NOMO-1 treated with dmso at 0.1 percent for 144 hours (cell line): Measurements from ENCODE around the gene PDE11A.

Source experiments
- DNase-seq: peaks from one replicate; lab custom pipeline; 2025; ENCODE audit not compliant: unreplicated experiment; lab: John Stamatoyannopoulos, UW

Gene PDE11A

GRCh38 chr2:177708106-177708505 lies 364.5 kb downstream of the PDE11A start:
- DNase-seq, result no peak

- DNase-seq, result no peak
These were observed 366.9 kb downstream of the PDE11A start for GRCh38 chr2:177705511-177706173.

DNA sequence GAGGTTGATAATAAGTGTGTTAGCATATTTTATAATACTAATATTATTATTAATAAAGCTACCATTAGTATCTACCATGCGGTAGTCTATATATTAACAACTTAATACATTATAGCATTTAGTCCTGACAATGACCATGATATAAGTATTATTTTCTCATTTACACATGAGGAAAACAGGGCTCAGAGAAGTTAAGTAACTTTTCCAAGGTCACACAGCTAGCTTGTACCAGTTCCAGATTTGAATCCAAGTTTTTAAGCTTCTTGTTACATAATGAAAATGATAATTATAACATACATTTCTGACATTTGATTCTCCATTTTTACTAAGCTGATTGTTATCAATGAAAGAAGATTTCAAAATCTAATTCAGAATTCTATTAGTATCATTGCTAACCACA lies 369.4 kb downstream of the PDE11A start:
- DNase-seq, result no peak

- no peak for DNase-seq
These were observed 374.3 kb downstream of the PDE11A start for GRCh38 chr2:177698281-177698680.

DNA sequence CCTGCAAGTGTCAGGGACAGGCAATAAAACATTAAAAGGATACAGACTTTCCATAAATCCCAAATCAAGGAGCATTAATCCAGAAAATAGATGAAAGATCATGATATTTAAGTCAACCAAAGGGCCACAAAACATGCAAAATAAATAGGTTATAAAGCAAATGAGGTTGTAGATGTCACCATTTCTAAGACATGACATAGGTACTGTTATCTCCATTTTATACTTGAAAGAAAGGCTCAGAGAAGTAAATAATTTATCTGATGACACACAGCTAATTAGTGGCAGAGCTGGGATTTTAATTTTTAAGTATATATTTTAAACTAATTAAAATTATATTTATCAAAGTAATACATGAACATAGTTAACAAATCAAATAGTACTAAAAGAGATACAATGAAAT lies 378.2 kb downstream of the PDE11A start:
- no peak for DNase-seq

- no peak for DNase-seq
These were observed 378.8 kb downstream of the PDE11A start for GRCh38 chr2:177693658-177694339.

DNA sequence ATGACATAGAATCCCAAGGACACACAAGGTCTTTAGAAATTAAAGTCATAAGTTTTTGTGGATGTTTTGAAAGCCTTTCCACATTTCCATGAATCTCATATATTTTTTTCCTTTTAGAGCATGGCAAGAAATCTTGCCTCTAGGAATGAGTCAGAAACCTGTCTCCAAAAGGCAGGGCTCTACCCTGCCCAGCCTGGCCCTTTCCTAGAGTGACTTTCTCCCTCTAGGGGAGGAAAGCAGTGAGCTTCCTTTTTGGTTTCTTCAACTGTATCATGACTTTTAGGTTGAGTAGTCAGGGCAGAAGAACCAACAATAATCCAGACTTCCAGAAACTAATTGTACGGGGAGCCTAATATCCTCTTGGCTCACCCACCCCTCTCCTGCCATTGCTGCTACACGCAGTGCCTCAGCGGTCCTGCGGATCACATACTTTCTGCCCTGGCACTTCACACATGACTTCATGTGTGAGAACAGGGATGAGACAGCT lies 379.8 kb downstream of the PDE11A start:
- no peak for DNase-seq

- DNase-seq, result no peak
These were observed 380.4 kb downstream of the PDE11A start for GRCh38 chr2:177692042-177692782.

- no peak for DNase-seq
These were observed 381.4 kb downstream of the PDE11A start for GRCh38 chr2:177691177-177691576.

GRCh38 chr2:177689623-177690022 lies 383.0 kb downstream of the PDE11A start:
- no peak for DNase-seq

- no peak for DNase-seq
These were observed 383.7 kb downstream of the PDE11A start for GRCh38 chr2:177688844-177689243.

GRCh38 chr2:177683661-177684069 lies 388.9 kb downstream of the PDE11A start:
- no peak for DNase-seq

GRCh38 chr2:177682836-177683660 lies 389.5 kb downstream of the PDE11A start:
- DNase-seq, result no peak

DNA sequence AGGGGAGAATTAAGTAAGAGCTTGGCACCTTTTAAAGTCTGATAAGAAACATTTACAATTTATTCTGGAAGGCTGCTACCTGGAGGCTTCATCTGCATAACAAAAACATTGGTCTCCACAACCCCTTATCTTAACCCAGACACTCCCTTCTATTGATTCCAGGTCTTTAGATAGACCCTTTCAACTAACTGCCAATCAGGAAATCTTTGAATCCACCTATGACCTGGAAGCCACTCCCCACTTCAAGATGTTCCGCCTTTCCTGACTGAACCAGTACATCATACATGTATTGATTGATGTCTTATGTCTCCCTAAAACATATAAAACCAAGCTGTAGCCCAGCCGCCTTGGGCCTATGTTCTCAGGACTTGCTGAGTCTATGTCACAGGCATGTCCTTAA lies 390.6 kb downstream of the PDE11A start:
- DNase-seq, result no peak

GRCh38 chr2:177680866-177681712 lies 391.5 kb downstream of the PDE11A start:
- DNase-seq, result no peak

DNA sequence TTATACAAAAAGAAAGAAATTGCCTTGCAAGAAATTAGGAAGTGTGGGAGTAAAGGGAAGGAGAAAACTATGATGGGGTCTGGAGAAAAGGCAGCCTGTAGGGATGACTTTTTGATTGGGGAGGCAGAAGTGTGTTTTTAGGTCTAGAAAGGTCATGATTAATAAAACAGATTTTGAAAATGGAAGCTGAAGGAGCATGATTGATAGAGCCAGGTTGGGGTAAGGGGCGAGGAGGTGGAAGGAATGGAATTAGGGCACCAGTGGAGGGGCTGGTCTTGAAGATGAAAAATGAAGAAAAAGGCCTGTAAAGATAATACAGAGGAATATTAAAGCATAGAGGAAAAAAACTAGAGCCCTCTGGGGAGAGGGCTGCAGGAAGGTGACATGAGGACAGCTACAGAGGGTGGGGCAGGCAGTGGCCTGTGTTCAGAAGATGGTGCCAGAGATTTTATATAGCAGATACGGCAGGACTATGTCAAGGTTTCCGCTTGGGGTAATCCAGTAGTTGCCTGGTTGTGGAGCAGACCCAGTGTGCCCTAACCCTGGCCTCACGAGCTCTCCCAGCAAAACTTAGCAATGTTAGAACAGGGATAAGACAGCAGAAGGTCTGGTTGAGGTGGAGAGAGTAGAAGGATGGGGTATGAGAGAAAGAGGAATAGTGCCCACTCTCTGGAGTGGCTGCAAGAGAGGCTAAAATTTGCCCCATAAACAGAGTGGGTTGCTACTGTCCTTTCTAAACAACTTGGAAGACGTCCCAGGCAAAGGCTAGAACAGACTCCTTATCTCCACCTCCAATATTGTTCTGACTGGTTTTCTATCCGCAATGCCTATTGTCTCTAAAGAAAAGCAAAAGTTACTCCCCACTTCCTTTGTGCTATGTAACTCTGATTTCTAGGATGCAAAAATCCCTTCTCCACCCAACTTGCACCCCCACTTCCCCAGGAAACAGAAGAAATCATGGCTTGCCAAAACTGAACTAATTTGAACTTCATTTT lies 392.7 kb downstream of the PDE11A start:
- DNase-seq, result no peak

DNA sequence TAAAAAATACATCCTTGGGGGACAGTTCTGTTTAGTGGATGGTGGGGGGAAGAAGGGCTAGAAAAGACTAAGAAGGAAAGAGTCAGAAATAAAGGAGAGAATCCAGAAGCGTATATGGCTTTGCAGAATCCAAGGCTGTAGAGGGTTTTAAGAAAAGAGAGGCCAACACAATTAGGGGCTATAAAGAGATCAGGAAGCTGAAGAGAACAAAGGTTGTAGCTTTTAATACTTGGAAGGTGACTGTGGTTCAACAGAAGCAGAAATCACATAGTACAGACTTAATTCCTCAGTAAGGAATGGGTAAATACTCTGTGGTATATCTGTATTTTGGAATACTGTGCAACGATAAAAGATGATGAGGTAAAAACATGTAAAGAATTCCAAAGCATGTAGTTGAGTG lies 393.6 kb downstream of the PDE11A start:
- DNase-seq, result no peak

DNA sequence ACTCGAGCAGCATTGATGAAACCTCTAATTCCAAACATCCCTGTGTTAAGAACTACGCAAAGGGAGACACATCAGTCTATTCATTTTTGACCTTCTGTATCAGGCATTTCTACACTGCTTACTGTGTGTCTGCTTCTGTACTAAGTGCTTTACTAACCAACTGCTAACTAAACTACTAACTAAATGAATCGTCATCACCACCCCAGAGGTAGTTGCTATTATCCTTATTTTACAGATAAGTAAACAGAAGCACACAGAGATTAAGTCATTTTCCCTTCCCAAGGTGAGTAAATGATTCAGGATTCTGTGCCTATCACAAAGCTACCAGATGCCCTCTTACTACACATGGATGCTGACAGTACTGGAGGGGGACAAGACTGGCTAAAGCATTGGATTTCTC lies 395.9 kb downstream of the PDE11A start:
- DNase-seq, result no peak

DNA sequence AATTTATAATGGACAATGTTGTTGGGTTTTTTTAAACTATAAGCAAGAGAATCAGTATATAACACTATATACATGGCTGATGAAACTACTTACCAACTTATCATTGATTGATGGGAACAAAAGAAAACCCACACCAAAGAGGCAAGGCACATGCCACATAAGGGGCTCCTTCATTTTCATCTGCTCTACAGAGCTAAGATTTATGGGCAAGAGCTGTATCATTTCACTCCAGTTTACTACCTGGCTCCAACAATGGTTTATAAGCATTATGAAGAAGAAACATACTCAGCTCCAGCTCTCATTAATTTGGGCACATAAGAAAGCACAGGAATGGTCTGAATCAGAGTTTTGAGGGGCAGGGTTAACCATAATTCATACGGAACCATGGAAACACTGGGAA lies 396.8 kb downstream of the PDE11A start:
- DNase-seq, result no peak
